NCI-H1694 (cell line): Measurements from ENCODE around the gene CSTPP1.
A peak's percentile ranks its signal among the peaks of the same experiment; 100 is the strongest.
"Not testable (repeated sequence)": the region's sequence is repeated elsewhere in the genome, so short reads cannot be mapped to it uniquely, and the experiment has no call there.

Experiments
- DNase-seq: peaks from one replicate; lab custom pipeline; 2025; lab: John Stamatoyannopoulos, UW

Gene CSTPP1

DNA sequence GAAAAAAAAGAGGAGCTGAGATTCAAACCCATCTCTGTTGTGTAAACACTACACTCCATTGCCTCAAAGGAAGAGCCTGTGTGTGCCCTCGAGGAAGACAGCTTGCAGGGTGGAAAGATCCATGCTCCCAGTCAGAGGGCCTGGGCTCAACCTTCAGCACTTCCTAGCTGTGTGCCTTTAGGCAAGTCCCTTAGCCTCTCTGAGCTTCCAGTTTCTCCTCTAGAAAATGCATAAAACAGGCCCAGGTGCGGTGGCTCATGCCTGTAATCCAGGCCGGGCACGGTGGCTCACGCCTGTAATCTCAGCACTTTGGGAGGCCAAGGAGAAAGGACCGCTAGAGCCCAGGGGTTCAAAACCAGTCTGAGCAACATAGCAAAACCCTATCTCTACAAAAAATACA is 244.7 kb downstream of the CSTPP1 start:
- DNase-seq = no peak

DNA sequence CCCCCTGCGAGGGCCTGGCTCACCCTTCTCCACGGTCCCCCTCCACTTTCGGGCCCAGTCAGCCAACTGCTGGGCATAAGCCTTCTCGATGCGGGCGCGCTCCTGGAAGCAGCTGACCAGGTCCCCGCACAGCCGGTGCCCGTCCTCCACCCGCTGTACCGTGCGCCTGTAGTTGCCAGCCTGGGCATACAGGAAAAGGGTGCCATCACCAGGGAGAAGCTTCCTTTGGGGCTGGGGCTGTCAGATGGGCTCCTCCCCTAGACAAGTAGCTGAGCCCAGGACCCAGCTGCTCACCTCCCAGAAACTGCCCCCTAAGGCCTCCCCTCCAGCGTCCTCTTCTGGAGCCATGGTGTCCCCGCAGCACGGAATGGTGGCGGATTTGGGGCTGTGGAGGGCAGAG is 245.8 kb downstream of the CSTPP1 start:
- DNase-seq = no peak

DNA sequence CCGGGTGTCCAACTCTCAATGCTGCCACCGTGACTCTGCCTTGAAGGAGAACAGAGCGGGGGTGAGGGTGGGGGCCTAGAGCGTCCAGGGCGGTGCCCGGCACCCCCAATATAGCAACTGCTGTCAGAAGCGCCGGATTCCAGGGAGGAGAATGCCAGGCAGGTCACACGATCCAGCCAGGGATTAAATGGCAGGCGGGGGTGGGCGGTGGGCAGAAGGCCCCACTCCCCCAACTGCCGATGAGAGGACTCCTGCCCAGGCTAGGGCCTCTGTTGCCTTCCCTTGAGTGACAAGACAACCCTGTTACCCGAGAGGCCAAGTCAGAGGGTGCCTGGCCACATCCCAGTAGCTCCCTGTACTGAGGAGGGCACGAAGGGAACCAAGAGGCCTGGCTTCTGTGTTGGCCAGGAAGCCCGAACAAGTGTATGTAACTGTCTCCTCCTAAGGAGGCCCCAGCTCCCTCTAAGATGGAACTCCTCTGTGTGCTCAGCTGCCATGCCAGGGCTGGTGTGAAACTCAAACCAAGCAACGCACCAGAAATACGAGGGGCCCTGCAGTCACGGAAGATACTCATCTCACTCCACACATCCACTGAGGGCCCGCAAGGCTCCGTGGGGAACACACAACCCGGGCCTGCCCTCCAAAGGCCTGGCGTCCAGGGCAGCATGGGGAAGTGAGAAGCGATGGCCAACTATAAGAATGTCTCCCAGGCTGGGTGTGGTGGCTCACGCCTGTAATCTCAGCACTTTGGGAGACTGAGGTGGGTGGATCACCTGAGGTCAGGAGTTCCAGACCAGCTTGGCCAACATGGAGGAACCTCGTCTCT is 246.7 kb downstream of the CSTPP1 start:
- DNase-seq = no peak

DNA sequence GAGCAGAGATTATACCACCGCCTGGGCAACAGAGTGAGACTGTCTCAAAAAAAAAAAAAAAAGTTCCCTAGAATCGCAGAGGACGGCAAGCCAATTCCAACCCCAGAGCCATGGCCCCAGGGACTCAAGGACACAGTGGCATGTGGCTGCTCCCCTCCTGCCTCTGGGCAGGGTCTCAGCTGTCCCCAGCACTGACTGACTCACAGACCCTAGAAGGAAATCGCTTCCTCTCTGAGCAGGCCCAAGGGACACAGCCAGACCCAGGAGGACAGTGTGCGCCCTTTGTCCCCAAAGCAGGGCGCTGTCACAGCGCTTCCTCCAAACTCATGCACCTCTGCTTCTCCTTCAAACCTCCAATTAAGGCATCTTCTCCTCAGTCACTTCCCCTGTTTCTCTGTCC is 247.4 kb downstream of the CSTPP1 start:
- DNase-seq = no peak

DNA sequence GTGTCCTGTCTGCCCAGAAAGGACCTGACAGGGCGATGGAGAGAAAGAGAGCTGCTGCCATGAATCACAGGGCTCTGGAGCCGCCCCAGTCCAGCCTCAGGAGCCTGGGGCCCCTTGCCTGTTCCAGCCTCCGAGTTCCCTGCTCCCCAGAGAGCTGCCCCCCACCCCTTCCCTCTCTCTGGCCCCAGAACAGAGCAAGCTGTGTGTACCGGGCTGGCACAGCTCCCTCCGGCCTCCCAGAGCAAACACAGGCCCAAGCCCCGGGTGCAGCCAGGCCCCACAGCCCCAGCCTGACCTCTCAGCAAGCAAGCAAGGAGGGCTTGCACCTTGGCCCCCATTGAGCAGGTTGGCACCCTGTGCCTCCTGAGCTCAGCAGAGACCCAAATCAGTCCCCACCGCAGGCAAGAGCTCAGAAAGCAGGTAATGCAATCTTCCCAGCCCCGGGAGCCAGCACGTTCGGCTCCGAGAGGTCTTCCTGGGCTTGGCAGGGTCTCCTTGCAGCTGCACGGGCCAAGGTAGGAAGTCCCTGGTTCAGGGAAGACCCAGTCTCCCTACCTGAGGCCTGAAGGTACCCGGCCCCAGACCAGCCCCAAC is 248.2 kb downstream of the CSTPP1 start:
- no peak for DNase-seq

DNA sequence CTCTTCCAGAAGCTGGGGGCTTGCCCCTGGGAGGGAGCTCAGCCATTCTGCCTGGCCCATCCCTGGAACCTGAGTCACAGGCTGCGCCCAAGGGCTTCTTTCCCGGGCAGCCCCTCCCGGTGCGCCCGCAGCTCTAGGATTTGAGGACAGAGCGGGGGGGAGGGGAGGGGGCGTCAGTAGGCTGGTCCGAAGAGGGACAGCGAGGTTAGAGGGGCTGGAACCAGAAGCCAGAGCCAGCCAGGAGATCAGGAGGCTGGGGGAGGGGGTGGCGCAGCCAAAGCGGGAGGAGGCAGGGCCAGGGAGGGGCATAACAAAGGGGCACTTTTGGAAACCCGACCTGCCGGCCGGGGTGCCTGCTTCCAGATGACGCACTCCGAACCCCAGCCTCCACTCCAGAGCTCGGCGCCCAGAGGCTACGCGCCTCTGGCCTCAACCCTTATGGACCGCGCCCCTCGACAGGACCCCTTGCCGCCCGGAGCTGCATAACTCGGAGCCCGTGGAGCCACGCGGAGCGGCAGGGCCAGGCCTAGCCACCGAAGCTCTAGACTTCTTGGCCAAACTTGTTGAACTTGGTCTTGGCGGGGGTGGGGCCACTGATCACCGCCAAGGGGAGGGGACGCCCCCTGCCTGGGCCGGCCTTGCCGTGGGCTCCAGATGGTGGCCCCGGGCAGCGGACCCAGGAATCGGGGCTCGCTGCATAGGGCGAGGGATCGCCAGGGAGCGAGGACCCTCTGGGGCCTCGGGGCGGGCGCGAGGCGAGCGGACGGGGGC is 248.9 kb downstream of the CSTPP1 start:
- DNase-seq = no peak

DNA sequence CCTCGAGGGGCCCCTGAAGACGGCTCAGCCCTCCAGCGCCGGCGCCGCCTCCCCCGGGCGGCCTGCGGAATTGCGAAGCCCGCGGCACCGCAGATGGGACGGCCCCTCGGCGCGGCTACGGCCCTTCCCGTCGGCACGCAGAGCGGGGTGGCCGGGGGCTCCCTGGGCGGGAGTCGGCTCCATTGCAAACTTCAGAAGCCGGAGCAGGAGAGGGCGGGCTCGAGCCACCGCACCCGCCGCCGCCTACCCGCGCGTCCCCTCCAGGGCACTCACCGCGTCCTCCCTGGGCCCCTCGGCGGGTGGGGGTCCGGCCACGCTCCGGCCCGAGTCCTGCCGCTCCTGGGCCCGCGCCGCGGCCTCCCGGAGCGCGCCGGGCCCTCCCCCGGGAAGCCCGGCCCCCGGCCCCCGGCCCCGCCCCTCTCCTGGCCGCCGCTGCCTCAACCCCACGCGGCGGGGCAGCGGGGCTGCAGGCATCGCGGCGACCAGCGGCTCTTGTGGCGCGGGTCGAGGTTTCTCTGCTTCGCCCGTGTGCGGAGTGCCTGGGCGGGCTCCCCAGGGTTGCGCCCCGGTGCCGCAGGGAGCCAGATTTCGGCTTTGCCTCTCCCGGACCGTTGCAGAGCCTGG is 249.6 kb downstream of the CSTPP1 start, which contains the start of gene PACSIN3:
TSS of gene PACSIN3 (minus strand) at position 359 of the 624 bp plus-strand sequence. CDS start 3,707 bp downstream, outside the sequence.
- DNase-seq = no peak

DNA sequence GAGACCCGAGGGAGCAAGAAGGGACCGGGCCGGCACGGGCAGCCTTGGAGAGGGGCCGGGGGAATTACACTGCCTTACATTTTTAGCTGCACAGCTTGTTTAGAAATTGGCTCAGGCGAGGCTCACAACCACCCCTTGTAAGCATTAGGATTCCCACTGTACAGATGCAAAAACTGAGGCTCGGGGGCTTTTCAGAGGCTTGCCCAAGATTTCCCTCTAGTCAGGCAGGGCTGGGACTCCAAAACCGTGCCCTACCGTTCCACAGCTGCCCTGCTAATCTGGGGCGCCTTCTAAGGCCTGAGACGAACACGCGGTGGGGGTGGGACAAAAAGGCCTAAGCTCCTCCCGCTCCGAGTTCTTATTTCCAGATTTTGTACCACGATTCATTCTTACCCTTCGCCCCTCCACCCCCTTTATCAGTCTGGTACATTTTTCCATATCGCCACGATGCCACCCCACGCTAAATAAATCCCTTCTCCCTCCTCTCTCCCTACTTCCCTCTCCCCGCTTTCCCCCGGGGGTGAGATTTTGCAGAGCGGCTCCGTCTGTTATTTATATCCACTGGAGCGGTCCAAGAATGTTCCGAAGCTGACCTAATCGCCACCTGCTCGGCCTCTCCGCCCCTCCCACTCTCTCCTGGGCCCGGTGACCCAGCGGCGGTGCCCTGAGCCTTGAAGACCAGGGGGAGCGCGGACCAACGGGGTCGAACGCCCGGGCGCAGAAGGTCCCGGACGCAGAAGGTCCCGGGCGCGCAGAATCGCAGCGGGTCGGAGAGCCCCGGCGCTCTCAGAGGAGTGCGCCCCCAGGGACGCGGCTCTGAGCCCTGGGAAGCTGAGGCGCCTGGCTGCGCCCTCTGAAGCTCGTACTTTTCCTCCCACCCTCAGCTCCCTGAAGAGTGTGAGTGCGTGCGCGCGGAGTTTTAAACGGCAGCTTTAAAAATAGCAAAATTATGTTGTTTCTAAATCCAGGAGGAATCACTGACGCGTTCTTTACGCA is 250.4 kb downstream of the CSTPP1 start:
- DNase-seq = peak; percentile 31

DNA sequence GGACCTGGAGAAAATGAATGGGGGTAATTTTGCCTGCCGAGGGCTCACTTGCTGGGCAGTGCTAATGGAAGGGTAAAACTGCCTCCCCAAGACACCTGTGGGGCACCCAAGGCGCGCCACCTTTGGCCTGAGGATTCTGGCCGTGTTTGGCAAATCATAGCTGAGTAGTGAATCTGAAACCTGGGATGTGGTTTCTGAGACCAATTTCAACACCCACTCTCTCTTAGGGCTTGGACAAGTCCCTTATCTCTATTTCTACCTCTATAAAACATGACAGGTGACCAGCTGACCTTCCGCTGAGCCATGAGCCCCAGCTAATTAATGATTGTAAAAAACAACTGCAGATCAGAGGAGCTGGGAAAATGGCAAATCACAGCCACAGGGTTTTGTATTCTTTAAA is 251.2 kb downstream of the CSTPP1 start:
- DNase-seq = no peak

DNA sequence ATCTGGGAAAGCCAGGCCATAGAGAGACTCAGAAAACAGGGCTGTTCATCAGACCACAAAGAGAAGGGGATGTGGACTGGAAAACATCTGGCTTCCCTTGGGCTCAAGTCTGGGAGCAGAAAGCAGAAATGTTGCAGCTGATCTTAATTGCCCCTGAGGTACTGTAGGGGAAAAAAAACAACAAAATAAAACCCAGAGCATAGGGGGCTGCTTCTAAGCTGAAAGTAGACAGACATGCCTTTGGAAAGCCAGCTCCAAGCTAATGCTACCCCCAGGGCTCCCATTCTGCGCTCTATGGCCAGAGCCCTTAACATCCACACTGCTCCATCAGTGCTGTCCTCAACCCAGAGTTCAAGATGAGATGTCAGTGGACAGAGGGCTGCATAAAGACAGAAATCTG is 251.7 kb downstream of the CSTPP1 start:
- no peak for DNase-seq

DNA sequence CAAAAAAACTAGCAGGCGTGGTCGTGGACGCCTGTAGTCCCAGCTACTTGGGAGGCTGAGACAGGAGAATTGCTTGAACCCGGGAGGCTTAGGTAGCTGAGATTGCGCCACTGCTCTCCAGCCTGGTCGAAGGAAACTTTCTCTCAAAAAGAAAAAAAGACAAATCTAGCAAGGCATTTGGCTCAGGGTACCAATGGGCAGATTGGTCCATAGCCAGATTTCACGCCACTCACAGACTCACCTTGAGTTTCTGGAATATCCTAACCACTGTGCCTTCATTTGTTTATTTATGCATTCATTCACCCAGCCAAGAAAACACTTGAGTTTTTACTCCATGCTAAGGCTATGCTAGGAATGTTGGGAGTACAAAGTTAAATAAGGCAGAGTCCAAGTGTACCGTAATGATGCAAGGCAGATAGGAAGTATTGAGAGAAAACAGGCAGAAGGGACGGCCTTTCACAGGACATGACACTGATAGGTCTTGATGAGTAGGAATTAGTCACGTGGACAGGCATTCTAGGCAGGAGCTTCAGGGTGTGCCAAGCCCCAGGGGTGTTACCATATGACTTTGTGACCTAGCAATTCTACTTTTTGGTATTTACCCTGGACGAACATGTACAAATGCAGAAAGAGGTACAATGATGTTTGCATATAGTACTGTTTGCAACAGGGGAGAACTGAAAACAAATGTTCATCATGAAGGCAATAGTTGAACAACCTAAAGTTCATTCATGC is 252.7 kb downstream of the CSTPP1 start:
- DNase-seq = no peak

DNA sequence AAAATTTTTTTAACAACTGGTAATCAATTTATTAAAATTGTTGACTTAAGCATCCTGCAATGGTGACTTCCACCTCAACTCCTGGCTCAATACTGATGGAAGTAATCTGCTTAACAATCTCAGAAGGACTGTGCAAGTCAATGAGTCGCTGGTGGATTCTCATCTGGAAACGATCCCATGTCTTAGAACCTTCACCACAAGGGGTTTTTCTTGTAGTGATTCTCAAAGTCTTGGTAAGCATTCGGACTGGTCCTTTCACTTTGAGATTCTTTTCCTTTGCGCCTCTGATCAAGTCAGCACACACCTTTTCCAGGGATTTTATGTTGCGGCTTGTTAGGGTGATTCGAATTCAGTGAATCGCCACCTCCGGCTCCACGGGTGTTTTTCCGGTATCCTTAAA is 254.6 kb downstream of the CSTPP1 start:
- not testable (repeated sequence) for DNase-seq

DNA sequence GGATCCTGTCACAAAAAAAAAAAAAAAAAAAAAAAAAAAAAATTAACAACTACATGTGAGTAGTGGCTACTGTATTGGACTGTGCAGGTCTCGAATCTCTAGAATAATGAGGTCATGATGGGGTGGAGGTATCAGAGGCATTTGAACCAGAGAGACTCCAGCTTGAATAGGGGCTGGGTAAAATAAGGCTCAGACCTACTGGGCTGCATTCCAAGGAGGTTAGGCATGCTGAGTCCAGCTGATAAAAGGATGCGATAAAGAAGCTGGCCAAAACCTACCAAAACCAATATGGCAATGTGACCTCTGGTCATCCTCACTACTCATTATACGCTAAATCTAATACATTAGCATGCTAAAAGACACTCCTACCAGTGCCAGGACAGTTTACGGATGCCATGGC is 255.6 kb downstream of the CSTPP1 start:
- no peak for DNase-seq

DNA sequence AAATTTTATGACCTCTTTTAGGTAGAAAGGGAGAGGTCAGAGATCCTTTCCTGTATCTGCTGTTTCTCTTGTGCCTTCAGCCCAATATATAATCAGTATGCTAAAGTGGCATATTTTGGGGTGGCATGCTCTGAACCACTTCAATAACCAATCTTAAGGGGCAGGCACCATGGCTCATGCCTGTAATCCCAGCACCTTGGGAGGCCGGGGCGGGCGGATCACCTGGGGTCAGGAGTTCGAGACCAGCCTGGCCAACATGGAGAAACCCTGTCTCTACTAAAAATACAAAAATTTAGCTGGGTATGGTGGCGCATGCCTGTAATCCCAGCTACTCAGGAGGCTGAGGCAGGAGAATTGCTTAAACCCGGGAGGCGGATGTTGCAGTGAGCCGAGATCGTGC is 261.6 kb downstream of the CSTPP1 start:
- DNase-seq = not testable (repeated sequence)

DNA sequence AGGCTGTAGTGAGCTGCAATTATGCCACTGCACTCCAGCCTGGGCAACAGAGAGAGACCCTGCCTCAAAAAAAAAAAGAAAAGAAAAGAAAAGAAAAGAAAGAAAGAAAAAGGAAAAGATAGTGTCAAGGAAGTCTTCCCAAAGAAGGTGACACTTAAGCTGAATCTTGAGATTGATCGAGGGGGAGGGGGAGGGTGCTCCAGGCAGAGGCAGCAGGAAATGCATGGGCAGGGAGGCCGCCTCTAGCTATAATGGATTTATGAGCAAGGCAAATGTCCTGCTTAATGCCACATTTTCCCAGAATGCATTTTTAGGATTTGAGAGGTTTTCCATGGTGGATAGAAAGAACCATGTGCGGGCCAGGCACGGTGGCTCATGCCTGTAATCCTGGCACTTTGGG is 264.5 kb downstream of the CSTPP1 start:
- DNase-seq = no peak

DNA sequence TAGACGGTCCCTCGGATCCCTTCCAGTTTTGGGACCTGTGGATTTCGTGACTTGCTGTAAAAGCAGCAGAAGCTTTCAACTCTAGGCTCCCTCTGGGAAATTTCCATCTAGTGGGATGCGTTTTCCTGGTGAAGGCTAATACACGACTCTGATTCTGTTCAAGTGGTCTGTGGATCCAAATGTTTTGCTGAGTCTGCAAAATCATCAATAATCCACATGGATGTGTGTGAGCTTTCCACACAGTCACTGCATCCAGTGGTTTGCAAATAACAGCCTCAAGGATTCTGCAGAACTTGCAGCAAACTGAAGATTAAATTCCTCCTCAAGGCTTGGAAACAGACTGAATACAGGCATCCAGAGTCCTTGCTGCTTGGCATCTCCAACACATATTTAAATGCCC is 266.0 kb downstream of the CSTPP1 start:
- no peak for DNase-seq

DNA sequence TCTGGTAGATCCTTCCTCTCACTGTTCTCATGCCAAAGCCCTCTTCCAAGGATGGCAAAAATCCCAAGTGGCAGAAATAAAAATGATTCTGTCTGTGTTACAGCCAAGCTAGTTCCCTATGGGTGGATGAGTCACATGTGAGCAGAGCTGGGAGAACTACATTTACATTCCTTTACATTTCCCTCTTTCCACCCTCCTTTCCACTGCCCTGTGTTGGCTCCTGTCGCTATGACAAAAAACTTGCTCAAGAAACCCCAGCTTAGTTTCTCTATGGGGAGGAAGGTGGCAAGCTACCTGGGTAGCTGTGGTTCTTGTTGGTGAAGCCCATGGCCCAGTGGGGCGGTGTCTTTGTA is 268.1 kb downstream of the CSTPP1 start:
- DNase-seq = no peak

DNA sequence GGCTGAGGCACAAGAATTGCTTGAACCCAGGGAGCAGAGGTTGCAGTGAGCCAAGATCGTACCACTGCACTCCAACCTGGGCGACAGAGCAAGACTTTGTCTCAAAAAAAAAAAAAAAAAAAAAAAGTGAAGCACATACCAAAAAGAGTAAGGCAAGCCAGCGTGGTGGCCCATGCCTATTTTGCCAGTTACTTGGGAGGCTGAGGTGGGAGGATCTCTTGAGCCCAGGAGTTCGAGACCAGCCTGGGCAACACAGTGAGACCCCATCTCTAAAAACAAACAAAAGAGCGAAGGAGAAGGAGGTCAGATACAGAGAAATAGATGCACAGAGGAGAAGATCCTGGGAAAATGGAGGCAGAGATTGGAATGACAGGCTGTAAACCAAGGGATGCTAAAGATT is 270.0 kb downstream of the CSTPP1 start:
- not testable (repeated sequence) for DNase-seq

DNA sequence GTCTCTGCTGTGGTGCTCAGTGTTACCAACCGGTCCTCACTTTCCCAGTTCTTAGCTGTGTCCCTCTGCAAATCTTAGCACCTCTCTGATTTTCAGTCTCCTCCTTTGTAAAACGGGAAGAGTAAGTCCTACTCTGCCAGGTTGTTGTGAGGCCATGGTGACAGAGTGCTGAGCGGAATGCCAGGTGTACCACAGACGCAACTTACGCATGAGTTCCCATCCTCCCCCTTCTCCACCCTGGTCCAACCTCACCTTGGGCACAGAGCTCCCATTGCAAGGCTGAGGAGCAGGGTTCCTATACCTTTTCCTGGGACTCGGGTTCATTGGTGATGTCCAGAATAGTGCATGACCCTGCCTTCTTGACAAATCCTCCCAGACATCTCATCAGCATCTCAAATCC is 270.9 kb downstream of the CSTPP1 start:
- no peak for DNase-seq

DNA sequence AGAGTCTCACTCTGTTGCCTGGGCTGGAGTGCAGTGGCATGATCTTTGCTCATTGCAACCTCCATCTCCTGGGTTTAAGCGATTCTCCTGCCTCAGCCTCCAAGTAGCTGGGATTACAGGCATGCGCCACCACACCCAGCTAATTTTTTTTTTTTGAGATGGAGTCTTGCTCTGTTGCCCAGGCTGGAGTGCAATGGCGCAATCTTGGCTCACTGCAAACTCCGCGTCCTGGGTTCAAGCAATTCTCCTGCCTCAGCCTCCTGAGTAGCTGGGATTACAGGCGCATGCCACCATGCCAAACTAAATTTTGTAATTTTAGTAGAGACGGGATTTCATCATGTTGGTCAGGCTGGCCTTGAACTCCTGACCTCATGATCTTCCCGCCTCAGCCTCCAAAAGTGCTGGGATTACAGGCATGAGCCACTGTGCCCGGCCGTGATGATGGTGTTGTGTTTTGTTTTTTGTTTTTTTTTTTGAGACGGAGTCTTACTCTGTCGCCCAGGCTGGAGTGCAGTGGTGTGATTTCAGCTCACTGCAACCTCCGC is 271.5 kb downstream of the CSTPP1 start:
- not testable (repeated sequence) for DNase-seq
